Measurements from ENCODE around the gene MRPL47. TPM values are rescaled to one million over a fixed set of nuclear protein-coding genes. Genes with fewer than 3 reads are reported as not detected.
"Not testable (repeated sequence)": the region's sequence is repeated elsewhere in the genome, so short reads cannot be mapped to it uniquely, and the experiment has no call there.

Gene MRPL47
- total RNA-seq = 10 to 100 TPM; 49.8 to 56.4 TPM

GRCh38 chr3:179604321-179605078 is at the start of gene MRPL47, which contains the start of gene NDUFB5:
Gene MRPL47, minus strand, starts transcription at chr3:179604638. Its CDS starts 14 bp downstream, at chr3:179604624.
Gene NDUFB5, plus strand, starts transcription at chr3:179604794. Its CDS starts 22 bp downstream, at chr3:179604816.
- H3K36me3 Mint-ChIP-seq (ENCODE audit: low read depth) = peaks cover 24% of the 10 kb centered on the region
- ATAC-seq (peak; percentile 92), DNase-seq (peak; percentile 95)
- CTCF ChIA-PET = interaction anchor here (0.7 to 1.1 kb wide), 3 partner anchors 11 to 257 kb away, joined by 3 to 4 read pairs (median 3); partner anchors contain the start of genes ACTL6A and MFN1
- H3K9me3 Mint-ChIP-seq (ENCODE audit: low read depth) = no peaks in the 10 kb centered on the region
- H3K4me3 Mint-ChIP-seq = peak within 1 kb of the TSS; percentile 92
- POLR2A ChIA-PET = interaction anchor here (1.0 to 1.2 kb wide), 2 partner anchors 39 to 41 kb away, joined by 3 to 10 read pairs; partner anchors contain the start of gene ACTL6A
- peaks cover 37% of the 10 kb centered on the region for H3K4me1 Mint-ChIP-seq
- H3K27ac Mint-ChIP-seq = peak within 1 kb of the TSS; percentile 100
- intact Hi-C loops (cut with DNase I, micrococcal nuclease) = loop anchor here (1.0 to 5.0 kb wide), 9 partner anchors 42 to 1385 kb away; partner anchors contain the start of genes ACTL6A (in 2 of the 2), MFN1 (in 2 of the 2), DNAJC19 (in 1 of the 2) and FXR1 (in 1 of the 2)
- no peaks in the 10 kb centered on the region for H3K27me3 Mint-ChIP-seq

DNA sequence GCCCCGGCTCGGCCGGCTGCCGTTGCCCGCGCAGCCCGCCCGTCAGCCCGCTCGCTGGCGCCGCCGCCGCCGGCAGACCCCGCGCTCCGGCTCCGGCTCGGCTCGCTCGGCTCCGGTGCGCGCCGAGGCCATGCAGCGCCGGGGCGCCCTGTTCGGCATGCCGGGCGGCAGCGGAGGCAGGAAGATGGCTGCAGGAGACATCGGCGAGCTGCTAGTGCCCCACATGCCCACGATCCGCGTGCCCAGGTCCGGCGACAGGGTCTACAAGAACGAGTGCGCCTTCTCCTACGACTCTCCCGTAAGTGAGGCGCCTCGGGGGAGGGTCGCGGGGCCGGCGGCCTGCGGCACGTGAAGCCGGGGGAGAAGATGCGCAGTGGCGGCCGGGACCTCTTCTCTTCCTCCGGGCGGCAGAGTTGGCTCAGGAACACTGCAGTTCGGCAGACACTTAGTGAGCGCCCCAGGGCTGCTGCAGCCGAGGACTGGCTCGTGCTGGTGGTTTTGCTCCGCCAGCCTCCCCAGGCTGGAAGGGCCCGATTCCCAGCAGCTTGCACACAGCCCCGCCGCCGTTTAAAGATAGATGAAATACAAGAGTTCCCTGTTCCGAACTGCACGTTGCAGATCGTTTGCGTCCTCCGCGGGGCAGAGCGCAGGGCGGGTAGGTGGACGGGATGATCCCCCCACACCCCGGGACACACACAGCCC is 48.8 kb upstream of the MRPL47 start:
- Mint-ChIP-seq H3K27ac (peak overlapping the region; percentile 82), H3K4me1 (peaks cover 22% of the 10 kb centered on the region), H3K9me3 (ENCODE audit: low read depth) (no peaks in the 10 kb centered on the region), H3K36me3 (ENCODE audit: low read depth) (peaks cover 10% of the 10 kb centered on the region), H3K27me3 (peaks cover 7% of the 10 kb centered on the region), H3K4me3 (peak overlapping the region; percentile 81)
- ATAC-seq (peak; percentile 69), DNase-seq (peak; percentile 81)
- POLR2A ChIA-PET = interaction anchor here (1.0 kb wide), 1 partner anchor 45 kb away, joined by 3 read pairs; no protein-coding TSS in a partner anchor
- CTCF ChIA-PET = interaction anchor here (0.6 to 1.0 kb wide), 4 partner anchors 8 to 569 kb away, joined by 4 to 5 read pairs (median 4); no protein-coding TSS in a partner anchor
- intact Hi-C loops (cut with DNase I, micrococcal nuclease) = loop anchor here (1.0 to 5.0 kb wide), 6 partner anchors 48 to 1259 kb away; partner anchors contain the start of genes ACTL6A (in 1 of the 2), FXR1 (in 1 of the 2), GNB4 (in 1 of the 2) and MRPL47 (in 1 of the 2)

DNA sequence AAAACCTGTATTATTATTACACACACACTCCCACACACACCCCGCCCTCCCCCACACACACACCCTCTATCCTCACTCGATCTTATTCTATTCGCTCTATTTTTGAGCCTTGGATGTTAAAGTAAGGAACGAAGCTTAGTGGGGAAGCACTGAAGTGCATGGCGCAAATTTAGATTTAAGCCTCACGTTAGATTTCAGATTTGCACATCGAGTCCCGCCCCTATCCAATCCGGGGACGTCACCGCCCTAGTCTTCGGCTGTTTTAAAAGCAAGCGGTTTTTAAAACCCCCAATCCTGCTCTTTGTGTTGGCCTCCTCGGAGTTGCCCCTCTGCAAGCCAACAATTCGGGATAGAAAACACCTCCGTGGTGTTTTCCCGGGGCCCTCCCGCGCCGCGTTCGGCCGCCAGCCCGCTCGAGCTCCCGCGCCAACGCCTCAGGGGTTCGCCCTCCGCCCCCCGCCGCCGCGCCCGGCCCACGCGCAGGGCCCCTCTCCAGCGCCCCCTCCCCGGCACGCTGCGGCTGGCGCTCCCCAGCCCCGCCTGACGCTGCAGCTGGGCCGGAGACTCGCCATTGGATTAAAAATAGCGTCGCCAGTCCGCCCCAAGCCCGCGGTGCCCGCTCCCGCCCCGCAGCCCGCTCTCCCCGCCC is 48.1 kb upstream of the MRPL47 start, which contains the start of gene USP13:
USP13 (plus strand) TSS at position 594 of the 649 bp plus-strand sequence. CDS start 186 bp downstream, outside the sequence.
- peak; percentile 64 for ATAC-seq
- ChIA-PET CTCF (interaction anchor here (0.6 to 0.9 kb wide), 3 partner anchors 9 to 569 kb away, joined by 4 read pairs; no protein-coding TSS in a partner anchor), POLR2A (interaction anchor here (1.0 kb wide), 1 partner anchor 44 kb away, joined by 3 read pairs; no protein-coding TSS in a partner anchor)
- H3K4me1 Mint-ChIP-seq = peaks cover 22% of the 10 kb centered on the region
- intact Hi-C loops (cut with DNase I, micrococcal nuclease) = loop anchor here (1.0 to 5.0 kb wide), 7 partner anchors 43 to 1260 kb away; partner anchors contain the start of genes ACTL6A (in 1 of the 2), FXR1 (in 1 of the 2), GNB4 (in 1 of the 2) and MRPL47 (in 1 of the 2)
- H3K36me3 Mint-ChIP-seq (ENCODE audit: low read depth) = peaks cover 10% of the 10 kb centered on the region
- H3K27ac Mint-ChIP-seq = peak within 1 kb of the TSS; percentile 82
- no peaks in the 10 kb centered on the region for H3K9me3 Mint-ChIP-seq (ENCODE audit: low read depth)
- H3K4me3 Mint-ChIP-seq = peak within 1 kb of the TSS; percentile 81
- DNase-seq = peak; percentile 74
- H3K27me3 Mint-ChIP-seq = peaks cover 7% of the 10 kb centered on the region

DNA sequence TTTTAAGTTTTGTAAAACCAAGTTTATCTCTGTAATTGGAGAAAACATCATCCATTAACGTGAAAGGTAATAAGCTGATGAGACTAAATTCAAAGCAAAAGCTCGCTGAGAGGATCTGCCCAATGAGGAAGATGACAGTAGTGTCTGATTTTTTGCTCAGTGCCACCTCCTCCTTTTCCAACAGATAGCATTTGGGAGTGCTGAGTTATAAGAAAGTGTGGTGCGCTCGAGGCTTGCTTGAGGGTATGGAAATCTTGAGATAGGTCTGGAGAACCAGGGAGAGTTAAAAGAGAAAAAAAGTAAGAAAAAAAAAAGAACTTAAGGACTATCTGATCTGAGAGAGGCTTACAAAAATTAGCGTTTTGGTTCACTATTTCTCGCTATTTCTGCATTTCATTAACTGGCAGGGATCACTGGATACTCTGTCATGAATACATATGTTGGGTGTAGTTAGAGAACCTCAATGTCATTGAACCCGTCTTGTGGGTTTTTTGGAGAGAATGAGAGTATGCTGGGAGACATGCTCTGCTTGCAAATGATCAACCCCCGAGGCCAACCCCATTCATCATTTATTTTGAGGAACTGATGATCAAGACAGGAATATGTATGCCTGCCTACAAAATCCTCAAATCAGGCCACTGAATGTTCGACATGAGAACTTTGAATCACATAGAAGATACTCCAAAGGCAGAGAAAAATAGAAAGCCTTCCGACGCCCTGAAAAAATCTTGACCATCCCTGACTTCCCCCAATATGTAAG is 47.4 kb upstream of the MRPL47 start:
- peaks cover 7% of the 10 kb centered on the region for H3K27me3 Mint-ChIP-seq
- H3K4me1 Mint-ChIP-seq = peaks cover 22% of the 10 kb centered on the region
- H3K9me3 Mint-ChIP-seq (ENCODE audit: low read depth) = no peaks in the 10 kb centered on the region
- ATAC-seq = no peak
- H3K27ac Mint-ChIP-seq = peak overlapping the region; percentile 9
- ChIA-PET POLR2A (interaction anchor here (1.0 kb wide), 1 partner anchor 43 kb away, joined by 3 read pairs; no protein-coding TSS in a partner anchor), CTCF (interaction anchor here (0.6 kb wide), 1 partner anchor 460 kb away, joined by 3 read pairs; no protein-coding TSS in a partner anchor)
- peaks cover 10% of the 10 kb centered on the region for H3K36me3 Mint-ChIP-seq (ENCODE audit: low read depth)
- peak overlapping the region; percentile 81 for H3K4me3 Mint-ChIP-seq
- DNase-seq = no peak
- intact Hi-C loops (cut with DNase I, micrococcal nuclease) = loop anchor here (1.0 to 5.0 kb wide), 6 partner anchors 43 to 1260 kb away; partner anchors contain the start of genes ACTL6A (in 1 of the 2), FXR1 (in 1 of the 2), GNB4 (in 1 of the 2) and MRPL47 (in 1 of the 2)

DNA sequence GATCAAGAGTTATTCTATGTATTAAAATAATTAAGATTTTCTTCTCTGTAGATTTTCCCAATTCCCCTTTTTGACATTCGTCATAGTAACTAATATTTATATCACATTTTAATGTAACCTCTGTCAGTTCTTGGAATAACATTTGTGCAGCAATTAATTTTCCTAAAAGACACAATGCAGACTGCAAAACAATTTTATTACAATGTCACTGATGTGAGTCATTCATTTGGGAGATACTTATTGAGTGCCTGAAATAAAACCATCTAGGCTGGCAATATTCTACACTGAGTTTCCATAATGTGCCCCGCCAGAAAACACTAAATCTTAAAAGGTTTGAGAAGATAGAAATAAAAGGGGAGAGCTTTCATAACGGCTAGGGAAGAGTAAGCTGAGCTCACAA is 41.7 kb upstream of the MRPL47 start:
- no peak overlapping the region for H3K27ac Mint-ChIP-seq
- ChIA-PET POLR2A (no interaction called here), CTCF (no interaction called here)
- DNase-seq (no peak), ATAC-seq (no peak)
- no peaks in the 10 kb centered on the region for H3K36me3 Mint-ChIP-seq (ENCODE audit: low read depth)
- H3K4me1 Mint-ChIP-seq = peaks cover 8% of the 10 kb centered on the region
- no peak overlapping the region for H3K4me3 Mint-ChIP-seq
- no peaks in the 10 kb centered on the region for H3K9me3 Mint-ChIP-seq (ENCODE audit: low read depth)
- H3K27me3 Mint-ChIP-seq = no peaks in the 10 kb centered on the region
- intact Hi-C loops (cut with DNase I, micrococcal nuclease) = no loop called here

- H3K4me1 Mint-ChIP-seq; H3K36me3 Mint-ChIP-seq (ENCODE audit: low read depth); intact Hi-C loops (cut with DNase I, micrococcal nuclease); H3K27me3 Mint-ChIP-seq; ATAC-seq; H3K9me3 Mint-ChIP-seq (ENCODE audit: low read depth); DNase-seq; H3K27ac Mint-ChIP-seq; H3K4me3 Mint-ChIP-seq; POLR2A ChIA-PET: not testable (repeated sequence)
- CTCF ChIA-PET = interaction anchor here (1.7 kb wide), 1 partner anchor 11 kb away, joined by 5 read pairs; no protein-coding TSS in a partner anchor
Measured at GRCh38 chr3:179643837-179644236, 39.4 kb upstream of the MRPL47 start.

- DNase-seq (no peak), ATAC-seq (no peak)
- intact Hi-C loops (cut with DNase I, micrococcal nuclease) = no loop called here
- Mint-ChIP-seq H3K9me3 (ENCODE audit: low read depth) (peaks cover 1% of the 10 kb centered on the region), H3K27ac (no peak overlapping the region), H3K36me3 (ENCODE audit: low read depth) (no peaks in the 10 kb centered on the region), H3K4me3 (no peak overlapping the region), H3K4me1 (peaks cover 8% of the 10 kb centered on the region), H3K27me3 (no peaks in the 10 kb centered on the region)
- CTCF ChIA-PET = interaction anchor here (0.8 kb wide), 1 partner anchor 190 kb away, joined by 4 read pairs; no protein-coding TSS in a partner anchor
- POLR2A ChIA-PET = no interaction called here
Measured at GRCh38 chr3:179642871-179643270, 38.4 kb upstream of the MRPL47 start.

DNA sequence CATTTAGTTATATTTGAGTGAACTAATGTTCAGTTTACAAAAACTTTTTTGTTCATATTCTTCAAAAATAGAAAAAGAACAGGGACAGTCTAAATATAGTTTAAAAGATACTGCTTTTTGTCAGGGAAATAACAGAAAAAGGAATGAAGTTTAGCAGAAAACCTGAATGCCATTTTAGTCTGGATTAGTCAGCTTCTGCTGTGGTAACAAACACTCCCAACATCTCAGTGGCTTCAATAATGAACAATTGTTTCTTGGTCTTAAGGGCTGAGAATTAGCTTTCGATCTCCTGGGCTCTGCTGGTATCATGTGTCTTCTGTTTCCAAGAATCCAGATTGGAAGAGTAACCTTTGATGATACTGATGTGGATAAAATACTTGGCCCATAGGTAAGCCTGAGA is 36.0 kb upstream of the MRPL47 start:
- intact Hi-C loops (cut with DNase I, micrococcal nuclease) = no loop called here
- Mint-ChIP-seq H3K4me1 (peaks cover 8% of the 10 kb centered on the region), H3K9me3 (ENCODE audit: low read depth) (peaks cover 1% of the 10 kb centered on the region), H3K27me3 (no peaks in the 10 kb centered on the region), H3K27ac (no peak overlapping the region), H3K36me3 (ENCODE audit: low read depth) (no peaks in the 10 kb centered on the region), H3K4me3 (no peak overlapping the region)
- DNase-seq (no peak), ATAC-seq (no peak)
- ChIA-PET CTCF (interaction anchor here (1.1 kb wide), 1 partner anchor 9 kb away, joined by 3 read pairs; no protein-coding TSS in a partner anchor), POLR2A (no interaction called here)

DNA sequence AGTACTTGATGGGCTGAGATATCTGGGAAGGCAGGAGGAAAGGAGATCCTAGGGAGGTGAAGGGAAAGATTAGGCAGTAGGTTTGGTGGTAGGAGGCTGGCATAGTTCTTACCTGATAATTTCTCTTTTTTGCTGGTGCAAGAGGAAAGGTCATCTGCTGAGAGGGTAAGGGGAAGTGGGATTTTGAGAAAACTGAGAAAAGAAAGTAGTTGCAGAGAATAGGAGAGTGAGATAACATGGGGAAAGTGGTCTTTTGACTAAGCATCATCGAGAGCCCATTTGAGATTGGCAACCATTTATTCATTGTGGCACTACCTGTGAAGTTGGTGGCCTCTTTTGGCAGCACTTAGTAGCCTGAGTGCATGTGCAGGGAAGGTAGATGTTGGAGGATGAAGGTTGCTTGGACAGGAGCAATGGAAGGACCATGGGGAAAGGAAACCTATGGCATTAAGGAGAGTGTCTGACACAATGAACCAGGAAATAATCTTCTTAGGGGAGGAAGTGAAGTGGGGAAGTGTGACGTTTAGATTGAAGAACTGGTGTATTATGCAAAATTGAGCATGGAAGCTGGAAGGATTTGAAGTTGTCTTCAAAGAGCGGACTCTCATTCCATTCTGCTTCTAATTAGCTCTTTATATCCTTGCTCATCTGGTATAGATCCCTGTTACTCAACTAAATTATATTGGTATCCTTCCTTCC is 26.5 kb upstream of the MRPL47 start:
- Mint-ChIP-seq H3K4me3 (no peak overlapping the region), H3K27me3 (no peaks in the 10 kb centered on the region), H3K9me3 (ENCODE audit: low read depth) (no peaks in the 10 kb centered on the region), H3K36me3 (ENCODE audit: low read depth) (peaks cover under 1% of the 10 kb centered on the region), H3K4me1 (no peaks in the 10 kb centered on the region), H3K27ac (no peak overlapping the region)
- intact Hi-C loops (cut with DNase I, micrococcal nuclease) = no loop called here
- ATAC-seq (no peak), DNase-seq (no peak)
- CTCF ChIA-PET = no interaction called here
- POLR2A ChIA-PET = no interaction called here

Measured in activated CD4-positive, alpha-beta T cell treated with anti-CD3 and anti-CD28 coated beads for 36 hours (primary cell).